Fibroblast of the conjunctiva (primary cell): Measurements from ENCODE around the gene MRPS34.
A peak's percentile ranks its signal among the peaks of the same experiment; 100 is the strongest.

Experiments
- DNase-seq: peaks from one replicate; pipeline ENCODE4 v3.0.0-alpha.2; 2010; ENCODE audit warnings: low read depth

The MRPS34 gene

GRCh38 chr16:1781254-1781653, 8.3 kb upstream of the MRPS34 start:
- DNase-seq: no peak

DNA sequence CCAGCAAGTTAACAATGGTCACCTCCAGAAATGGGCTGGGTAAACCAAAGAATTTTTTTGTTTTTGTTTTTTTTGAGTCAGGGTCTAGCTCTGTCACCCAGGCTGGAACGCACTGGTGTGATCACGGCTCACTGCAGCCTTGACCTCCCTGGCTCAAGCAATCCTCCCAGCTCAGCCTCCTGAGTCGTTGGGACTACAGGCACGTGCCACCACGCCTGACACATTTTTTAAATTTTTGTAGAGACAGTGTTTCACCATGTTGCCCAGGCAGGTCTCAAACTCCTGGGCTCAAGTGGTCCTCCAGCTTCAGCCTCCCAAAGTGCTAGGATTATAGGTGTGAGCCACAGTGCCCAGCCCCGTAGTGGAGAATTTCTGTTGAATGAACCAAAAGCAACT, 7.7 kb upstream of the MRPS34 start:
- DNase-seq: no peak

DNA sequence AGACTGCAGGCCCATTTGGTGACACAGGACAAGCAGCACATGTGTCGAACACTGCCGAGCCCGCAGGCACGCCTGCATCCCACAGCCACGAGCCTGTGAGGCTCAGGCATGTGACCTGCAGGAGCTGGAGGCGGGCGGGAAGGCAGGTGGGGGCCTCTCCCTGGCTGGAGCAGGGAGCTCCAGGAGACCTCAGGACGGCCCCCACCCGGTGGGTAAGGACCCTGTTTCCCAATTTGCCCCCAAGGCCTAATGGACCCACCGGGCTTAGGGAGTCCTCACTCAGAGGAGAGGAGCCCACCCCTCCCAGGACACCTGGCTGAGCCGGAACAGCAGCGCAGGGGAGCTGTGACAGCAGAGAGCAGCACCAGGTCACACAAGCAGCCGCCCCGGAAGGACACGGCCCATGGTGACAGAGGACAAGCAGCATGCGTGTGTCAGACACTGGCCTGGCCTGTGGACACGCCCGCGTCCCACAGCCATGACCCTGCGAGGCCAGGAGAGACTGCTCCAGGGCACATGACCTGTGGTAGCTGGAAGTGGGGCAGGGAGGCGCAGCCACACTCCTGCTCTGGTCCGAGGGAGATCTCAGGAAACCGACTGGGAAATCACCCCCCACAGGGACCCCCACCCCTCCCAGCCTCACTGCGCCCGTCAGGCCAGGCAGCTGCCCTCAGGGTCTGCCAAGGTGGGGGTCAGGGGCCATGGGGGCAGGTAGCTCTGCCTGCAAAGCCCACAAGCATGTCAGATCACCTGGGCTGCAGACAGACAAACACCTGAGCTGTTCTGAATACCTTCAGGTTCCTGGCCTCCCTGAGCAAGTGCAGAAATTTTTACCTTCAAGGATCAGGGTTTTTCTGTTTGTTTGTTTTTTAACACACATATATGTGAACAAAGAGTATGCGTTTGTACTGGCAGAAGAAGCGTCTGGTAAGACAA, 7.1 kb upstream of the MRPS34 start:
- DNase-seq: no peak

- no peak for DNase-seq
Measured at GRCh38 chr16:1779234-1779701, 6.3 kb upstream of the MRPS34 start.

GRCh38 chr16:1778200-1779179, 5.6 kb upstream of the MRPS34 start:
- DNase-seq: no peak

GRCh38 chr16:1777375-1778199, 4.7 kb upstream of the MRPS34 start:
- no peak for DNase-seq

DNA sequence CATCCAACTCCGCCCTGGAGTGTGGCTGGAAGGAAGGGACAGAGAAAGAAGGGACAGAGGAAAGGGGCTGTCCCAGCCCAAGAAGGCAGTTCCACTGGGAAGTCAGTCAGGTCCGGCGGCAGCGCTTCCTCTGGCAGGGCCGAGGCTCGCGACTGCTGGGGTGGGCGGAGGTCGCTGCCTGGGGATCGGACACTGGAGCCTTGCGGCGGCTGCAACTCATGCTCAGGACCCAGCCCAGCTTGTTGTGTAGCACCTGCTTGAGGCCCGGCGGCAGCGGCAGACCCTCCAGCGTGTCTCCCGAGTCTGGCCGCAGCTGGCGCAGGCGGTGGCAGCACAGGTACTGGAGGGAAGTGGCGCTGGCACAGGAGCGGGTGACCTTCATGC, 4.0 kb upstream of the MRPS34 start:
- DNase-seq: no peak

- no peak for DNase-seq
Measured at GRCh38 chr16:1776672-1776955, 3.7 kb upstream of the MRPS34 start.

GRCh38 chr16:1775846-1776671, 3.1 kb upstream of the MRPS34 start:
- DNase-seq: no peak

GRCh38 chr16:1775006-1775845, 2.3 kb upstream of the MRPS34 start:
- no peak for DNase-seq

DNA sequence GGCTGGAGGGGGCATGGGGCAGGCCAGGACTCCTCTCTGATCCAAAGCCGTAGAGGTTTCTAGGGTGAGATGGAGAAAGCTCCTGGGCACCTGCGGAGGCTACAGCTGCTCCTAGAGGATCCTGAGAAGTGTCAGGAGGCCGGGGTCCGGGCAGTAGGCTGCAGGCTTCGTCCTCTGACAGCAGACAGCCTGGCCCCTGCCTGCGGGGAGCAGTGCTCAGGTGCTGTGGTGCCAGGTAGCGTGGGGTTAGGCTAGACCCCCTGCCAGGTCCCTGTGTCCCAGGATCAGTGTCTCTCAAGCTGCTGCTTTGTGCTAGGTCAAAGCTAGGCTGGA, 1.5 kb upstream of the MRPS34 start:
- DNase-seq: no peak

DNA sequence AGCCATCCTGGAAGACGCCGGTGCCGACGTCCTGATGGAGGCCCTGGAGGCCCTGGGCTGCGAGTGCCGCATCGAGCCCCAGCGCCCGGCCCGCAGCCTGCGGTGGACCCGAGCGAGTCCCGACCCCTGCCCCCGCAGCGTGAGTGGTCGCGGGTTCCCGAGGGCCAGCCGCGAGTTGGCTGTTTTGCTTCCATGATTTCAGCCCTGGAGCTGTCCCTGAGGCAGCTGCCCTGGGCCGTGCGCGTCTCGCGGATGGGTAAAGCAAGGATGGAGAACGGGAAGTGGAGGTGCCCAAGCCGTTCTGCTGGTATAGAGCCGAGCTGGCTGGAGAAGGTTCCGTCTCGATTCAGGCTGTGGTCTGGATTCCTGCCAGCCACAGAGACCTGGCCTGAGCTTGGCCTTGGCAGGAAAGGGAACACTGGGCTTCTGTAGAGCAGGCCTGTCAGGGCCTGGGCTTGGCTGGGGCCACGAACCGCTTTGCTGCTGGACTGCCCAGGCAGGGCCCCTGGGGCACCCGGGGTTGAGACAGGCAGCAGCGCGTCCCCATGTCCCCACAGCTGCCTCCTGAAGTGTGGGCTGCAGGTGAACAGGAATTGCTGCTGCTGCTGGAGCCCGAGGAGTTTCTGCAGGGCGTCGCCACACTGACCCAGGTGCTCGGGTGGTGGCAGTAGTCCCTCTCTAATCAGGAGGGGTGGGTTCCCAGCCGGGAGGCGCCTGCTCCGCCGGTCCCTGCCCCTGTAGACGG, 941 bp upstream of the MRPS34 start:
- DNase-seq: no peak

- no peak for DNase-seq
Measured at GRCh38 chr16:1772362-1772907, 499 bp downstream of the MRPS34 start, which contains the start of gene EME2. Gene EME2 (plus strand): TSS chr16:1772810. CDS start chr16:1773228, 418 bp downstream.

DNA sequence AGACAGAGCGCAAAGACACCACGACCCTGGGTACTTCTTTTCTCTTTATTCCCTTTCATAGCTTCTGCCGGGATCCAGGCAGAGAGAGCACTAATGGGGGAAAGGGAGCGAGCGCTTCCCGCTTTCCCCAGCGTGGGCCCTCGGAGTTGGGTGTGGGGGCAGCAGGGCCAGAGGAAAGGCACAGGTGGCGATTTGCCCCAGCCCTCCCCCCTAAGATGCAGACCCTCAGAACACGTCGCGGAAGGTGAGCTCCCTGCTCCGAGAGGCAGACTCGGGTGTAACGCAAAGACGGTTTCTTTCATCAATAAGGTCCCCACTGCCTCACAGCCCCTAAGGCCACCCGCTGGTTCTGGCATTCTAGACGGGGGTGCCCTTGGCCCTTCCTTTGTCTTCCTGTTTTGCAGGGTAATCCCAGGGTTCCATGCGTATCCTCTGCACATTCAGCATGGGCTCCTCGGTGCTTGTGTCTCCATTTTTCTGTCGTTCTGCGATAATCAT, 1.0 kb downstream of the MRPS34 start:
- DNase-seq: no peak

GRCh38 chr16:1771188-1771863, 1.6 kb downstream of the MRPS34 start, which contains the start of gene NME3:
Gene NME3 (minus strand): TSS chr16:1771543. CDS start chr16:1771534, 9 bp downstream.
- DNase-seq: no peak

- DNase-seq: peak; percentile 23
Measured at GRCh38 chr16:1770328-1771187, 2.4 kb downstream of the MRPS34 start.
